Measurements from ENCODE around the gene PRSS1.

Gene PRSS1

GRCh38 chr7:142800699-142801260 lies 51.5 kb downstream of the PRSS1 start:
- H3K4me2 ChIP-seq, result no peak overlapping the region
- no peak overlapping the region for H3K9ac ChIP-seq
- no peak overlapping the region for H3K27ac ChIP-seq
- H4K20me1 ChIP-seq, result peaks cover 0 to 6% (median 0%) of the 10 kb centered on the region in 11 experiments; a peak in 1 of 22 replicates
- no peaks in the 10 kb centered on the region for H3K36me3 ChIP-seq
- peaks cover 3 to 16% (median 12%) of the 10 kb centered on the region in 10 experiments; a peak in 19 of 20 replicates for H3K4me1 ChIP-seq
- H3K4me3 ChIP-seq, result no peak overlapping the region
- no peaks in the 10 kb centered on the region for H3K9me3 ChIP-seq (replicated peaks in 1 of 11)
- no peak for TF ChIP-seq Cebpa-rat (IDR thresholded peaks at IDR 0.05)
- peaks cover 44 to 51% (median 50%) of the 10 kb centered on the region in 11 experiments for H3K27me3 ChIP-seq

- peaks cover 0 to 6% (median 0%) of the 10 kb centered on the region in 11 experiments; a peak in 1 of 22 replicates for H4K20me1 ChIP-seq
- peaks cover 9 to 26% (median 22%) of the 10 kb centered on the region in 10 experiments; a peak in 19 of 20 replicates for H3K4me1 ChIP-seq
- H3K27me3 ChIP-seq, result peaks cover 35 to 41% (median 40%) of the 10 kb centered on the region in 11 experiments
- TF ChIP-seq Cebpa-rat (IDR thresholded peaks at IDR 0.05), result no peak
- H3K4me3 ChIP-seq, result no peak overlapping the region
- no peaks in the 10 kb centered on the region for H3K36me3 ChIP-seq
- no peak overlapping the region for H3K27ac ChIP-seq
- no peaks in the 10 kb centered on the region for H3K9me3 ChIP-seq (replicated peaks in 1 of 11)
- H3K9ac ChIP-seq, result no peak overlapping the region
- no peak overlapping the region for H3K4me2 ChIP-seq
These were observed 52.5 kb downstream of the PRSS1 start for GRCh38 chr7:142801601-142802295.

- Histone ChIP-seq H3K27ac (no peak overlapping the region), H3K27me3 (peaks cover 29 to 36% (median 34%) of the 10 kb centered on the region in 11 experiments), H3K4me3 (no peak overlapping the region), H3K4me2 (no peak overlapping the region), H3K4me1 (peaks cover 6 to 31% (median 27%) of the 10 kb centered on the region in 10 experiments), H3K9me3 (replicated peaks in 1 of 11) (no peaks in the 10 kb centered on the region), H4K20me1 (peaks cover 0 to 6% (median 0%) of the 10 kb centered on the region in 11 experiments; a peak in 1 of 22 replicates), H3K36me3 (no peaks in the 10 kb centered on the region), H3K9ac (no peak overlapping the region)
- no peak for TF ChIP-seq Cebpa-rat (IDR thresholded peaks at IDR 0.05)
These were observed 53.0 kb downstream of the PRSS1 start for GRCh38 chr7:142802301-142802700.

All from BLaER1 treated with 17β-estradiol and CSF1 and Interleukin-3, amounts not matched to agents 10 nM and 100 nM (cell line).